GM18520 (cell line): ENCODE measurements around the gene MUCL1.

Source experiments
- ATAC-seq: cut with Tn5 transposase; IDR thresholded peaks from one replicate; pipeline ENCODE4 v1.9.1; 2021; ENCODE audit not compliant: unreplicated experiment

The MUCL1 gene

GRCh38 chr12:54891717-54892478 is 37.6 kb downstream of the MUCL1 start:
- ATAC-seq: no peak
